Transverse colon (tissue), 4 donors: ENCODE data around the gene EOLA2. TPM values are rescaled to one million over a fixed set of nuclear protein-coding genes. Genes with fewer than 3 reads are reported as not detected.
A peak's percentile ranks its signal among the peaks of the same experiment; 100 is the strongest.
"Not testable (repeated sequence)": the region's sequence is repeated elsewhere in the genome, so short reads cannot be mapped to it uniquely, and the experiment has no call there.

Source experiments
- DNase-seq: peaks from one replicate; pipeline ENCODE4 v3.0.0-alpha.2; 2019
- H3K27ac ChIP-seq, 4 donors: fragments of 200-600 bp; sonication (generic); 2 replicates each; pipeline ENCODE4 v1.5.1; 2016 to 2018; ENCODE audit warnings: inconsistent platforms in 4 of 4
- H3K27me3 ChIP-seq: fragments of 200-600 bp; sonication (generic); 2 replicates; pipeline ENCODE4 v1.5.1; 2017; ENCODE audit warnings: inconsistent platforms
- H3K36me3 ChIP-seq, 4 donors: fragments of 200-600 bp; sonication (generic); 2 replicates each; pipeline ENCODE4 v1.5.1; 2017 to 2019; ENCODE audit warnings: inconsistent platforms in 4 of 4
- H3K4me1 ChIP-seq, 4 donors: fragments of 200-600 bp; sonication (generic); 2 replicates each; pipeline ENCODE4 v1.5.1; 2017 to 2020; ENCODE audit warnings: inconsistent platforms in 4 of 4
- H3K4me3 ChIP-seq, 4 donors: fragments of 200-600 bp; sonication (generic); 1 replicate in 1 of 4; 2 replicates in 3 of 4; pipeline versions ENCODE4 v1.5.1 to v1.6.1; 2017 to 2019; ENCODE audit warnings: inconsistent platforms in 4 of 4
- H3K9me3 ChIP-seq, 2 donors: fragments of 200-600 bp; sonication (generic); 2 replicates each; pipeline ENCODE4 v1.5.1; 2017 to 2019; ENCODE audit warnings: inconsistent platforms in 2 of 2
- EP300 ChIP-seq: sonication (generic); formaldehyde crosslinking; IDR thresholded peaks from one replicate; pipeline ENCODE4 v1.6.1; 2017; ENCODE audit warnings: antibody characterized with exemption, low read depth
- POLR2A ChIP-seq: fragments of 450-650 bp; IDR thresholded peaks from one replicate; pipeline ENCODE4 v1.6.1; 2016; ENCODE audit warnings: antibody characterized with exemption, mild to moderate bottlenecking, moderate library complexity
- POLR2AphosphoS5 ChIP-seq, 3 donors: sonication (generic); formaldehyde crosslinking; IDR thresholded peaks; one replicate each; pipeline ENCODE4 v1.6.1; 2016; ENCODE audit warnings: antibody characterized with exemption in 3 of 3
- WGBS, 2 donors: methylation state at CpG; one replicate each; pipeline ENCODE4 v1.1.5; 2018; ENCODE audit warnings: low coverage in 1 of 2; 5-methylcytosine and 5-hydroxymethylcytosine counted together
- in situ Hi-C, 4 donors: fragments of 200-750 bp; cut with MboI; loops; one replicate each; pipeline versions ENCODE4 v1.15.0 to v1.15.1; 2017; ENCODE audit warnings: low sequenced_read_pairs in 3 of 4, low pct_ligation_motif_present in 1 of 4, low pct_unique_long_range_greater_than_20kb in 1 of 4
- intact Hi-C: fragments of 100-400 bp; cut with DNase I; formaldehyde crosslinking; loops from one replicate; pipeline ENCODE4 v1.15.1; 2023; ENCODE audit warnings: low total_unique reads
- total RNA-seq, 4 donors: library from RNA; depleted of rRNA; stranded (reverse); fragments of >200 nt; gene quantifications; one replicate each; pipeline ENCODE4 v1.1.0, GENCODE V29; 2016
- TF ChIP-seq, protein P1 (sequence below), 5 experiments: fragments of 200-600 bp in 3 of 5; fragments of 450-650 bp in 2 of 5; sonication (generic) in 3 of 5; IDR thresholded peaks; 1 replicate in 2 of 5; 2 replicates in 3 of 5; pipeline ENCODE4 v1.5.1; 2016 to 2017; ENCODE audit warnings: antibody characterized with exemption in 5 of 5, inconsistent platforms in 3 of 5, mild to moderate bottlenecking in 2 of 5, moderate library complexity in 1 of 5

EOLA2 gene
- total RNA-seq, 4 donors from 2014 or later = 10.5 to 77.1 (median 30.4) TPM

DNA sequence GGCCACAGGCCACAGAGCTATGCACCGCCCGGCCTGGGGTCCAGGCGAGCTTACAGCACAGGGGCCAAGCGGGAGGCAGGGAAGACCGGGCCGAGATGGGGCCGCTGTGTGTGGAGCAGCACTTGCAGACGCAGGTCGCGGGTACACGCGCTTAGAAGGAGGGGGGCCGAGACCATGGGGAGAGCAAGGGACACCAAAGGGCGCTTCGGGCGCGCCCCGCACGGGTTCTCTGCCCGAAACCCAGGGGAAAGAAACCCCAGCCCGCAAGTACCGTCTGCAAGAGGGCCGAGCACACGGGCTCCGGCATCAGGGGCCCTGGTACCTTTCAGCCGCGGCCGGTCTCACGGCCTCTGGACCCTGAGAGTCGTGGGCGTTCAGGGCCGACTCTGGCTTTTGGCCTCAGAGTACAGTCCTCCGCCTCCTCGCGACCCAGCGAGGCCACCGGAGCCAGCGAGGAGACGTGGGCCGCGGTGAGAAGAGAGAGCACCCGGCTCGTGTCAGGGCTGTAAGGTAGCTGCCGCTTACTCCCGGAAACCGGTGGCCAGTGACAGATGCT, 342 bp downstream of the EOLA2 start:
- peak overlapping the region; percentile 91 to 97 (median 95) for H3K27ac ChIP-seq
- H3K4me3 ChIP-seq = peak overlapping the region; percentile 57 to 74 (median 72)
- 45% methylated on average over 46 of the region's 46 CpGs; no CpG with 5 or more reads in 1 of the 2 donors for WGBS, 2 donors
- peaks cover 0 to 7% (median 4%) of the 10 kb centered on the region in 4 donors for H3K4me1 ChIP-seq
- TF ChIP-seq POLR2A = peak; percentile 67
- TF ChIP-seq, protein P1, sequence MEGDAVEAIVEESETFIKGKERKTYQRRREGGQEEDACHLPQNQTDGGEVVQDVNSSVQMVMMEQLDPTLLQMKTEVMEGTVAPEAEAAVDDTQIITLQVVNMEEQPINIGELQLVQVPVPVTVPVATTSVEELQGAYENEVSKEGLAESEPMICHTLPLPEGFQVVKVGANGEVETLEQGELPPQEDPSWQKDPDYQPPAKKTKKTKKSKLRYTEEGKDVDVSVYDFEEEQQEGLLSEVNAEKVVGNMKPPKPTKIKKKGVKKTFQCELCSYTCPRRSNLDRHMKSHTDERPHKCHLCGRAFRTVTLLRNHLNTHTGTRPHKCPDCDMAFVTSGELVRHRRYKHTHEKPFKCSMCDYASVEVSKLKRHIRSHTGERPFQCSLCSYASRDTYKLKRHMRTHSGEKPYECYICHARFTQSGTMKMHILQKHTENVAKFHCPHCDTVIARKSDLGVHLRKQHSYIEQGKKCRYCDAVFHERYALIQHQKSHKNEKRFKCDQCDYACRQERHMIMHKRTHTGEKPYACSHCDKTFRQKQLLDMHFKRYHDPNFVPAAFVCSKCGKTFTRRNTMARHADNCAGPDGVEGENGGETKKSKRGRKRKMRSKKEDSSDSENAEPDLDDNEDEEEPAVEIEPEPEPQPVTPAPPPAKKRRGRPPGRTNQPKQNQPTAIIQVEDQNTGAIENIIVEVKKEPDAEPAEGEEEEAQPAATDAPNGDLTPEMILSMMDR (IDR thresholded peaks at IDR 0.05) = no peak
- no peak for TF ChIP-seq POLR2AphosphoS5 (IDR thresholded peaks at IDR 0.05)
- TF ChIP-seq EP300 = no peak
- intact Hi-C loops (no loop called here), in situ Hi-C loops (no loop called here)
- H3K36me3 ChIP-seq = no peaks in the 10 kb centered on the region
- H3K27me3 ChIP-seq = no peaks in the 10 kb centered on the region
- peak; percentile 19 for DNase-seq
- H3K9me3 ChIP-seq = no peaks in the 10 kb centered on the region

DNA sequence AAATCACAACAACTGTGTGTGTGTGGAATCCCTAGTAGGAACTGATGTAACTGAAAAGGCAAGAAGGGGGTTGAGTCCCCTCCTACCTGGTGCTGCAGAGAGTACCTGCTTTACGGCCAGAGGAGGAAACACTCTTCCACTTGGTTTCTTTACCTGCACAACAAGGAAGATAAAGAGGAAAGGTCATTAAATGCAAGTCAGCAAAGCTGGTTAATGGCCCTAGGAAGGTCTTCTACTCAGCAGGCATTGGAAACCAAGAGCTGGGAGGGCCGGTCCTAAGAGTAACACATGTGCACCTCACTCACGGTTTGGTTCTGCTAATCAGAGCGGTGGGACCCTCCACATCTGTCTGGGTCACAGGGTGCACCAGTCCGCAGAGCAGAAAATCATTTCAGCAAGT, 963 bp downstream of the EOLA2 start:
- 61% methylated on average over 5 of the region's 5 CpGs; no CpG with 5 or more reads in 1 of the 2 donors for WGBS, 2 donors
- H3K9me3 ChIP-seq, in situ Hi-C loops, H3K27me3 ChIP-seq, H3K36me3 ChIP-seq, DNase-seq, H3K4me1 ChIP-seq, intact Hi-C loops: not testable (repeated sequence)
- Histone ChIP-seq H3K4me3 (peak overlapping the region in 3 of 4 donors; percentile 57 to 74 (median 70)), H3K27ac (peak overlapping the region; percentile 91 to 97 (median 95))

DNA sequence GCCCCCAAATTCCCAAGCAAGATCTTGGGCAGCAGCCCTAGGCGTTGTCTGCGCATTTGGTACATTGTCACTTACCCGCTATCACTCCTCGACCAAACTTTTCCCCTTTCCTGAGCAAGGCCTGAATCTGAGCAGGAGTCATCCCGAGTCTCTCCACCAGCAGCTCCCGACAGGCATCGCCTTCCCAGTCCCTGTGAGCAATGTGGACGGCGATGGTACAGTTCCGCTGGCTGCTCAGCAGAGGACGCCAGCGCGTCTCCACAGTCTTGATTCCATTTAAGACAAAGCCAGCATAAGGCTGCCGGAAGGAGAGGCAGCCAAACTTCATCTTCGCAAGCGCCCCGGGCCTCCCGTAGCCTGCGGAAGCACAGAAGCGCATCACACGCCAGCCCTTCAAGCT, 4.7 kb downstream of the EOLA2 start:
- H3K27me3 ChIP-seq, H3K4me1 ChIP-seq, H3K27ac ChIP-seq, intact Hi-C loops, in situ Hi-C loops, H3K9me3 ChIP-seq, H3K36me3 ChIP-seq, DNase-seq, H3K4me3 ChIP-seq: not testable (repeated sequence)
- WGBS, 2 donors = 74% methylated on average over 9 of the region's 21 CpGs; no CpG with 5 or more reads in 1 of the 2 donors

DNA sequence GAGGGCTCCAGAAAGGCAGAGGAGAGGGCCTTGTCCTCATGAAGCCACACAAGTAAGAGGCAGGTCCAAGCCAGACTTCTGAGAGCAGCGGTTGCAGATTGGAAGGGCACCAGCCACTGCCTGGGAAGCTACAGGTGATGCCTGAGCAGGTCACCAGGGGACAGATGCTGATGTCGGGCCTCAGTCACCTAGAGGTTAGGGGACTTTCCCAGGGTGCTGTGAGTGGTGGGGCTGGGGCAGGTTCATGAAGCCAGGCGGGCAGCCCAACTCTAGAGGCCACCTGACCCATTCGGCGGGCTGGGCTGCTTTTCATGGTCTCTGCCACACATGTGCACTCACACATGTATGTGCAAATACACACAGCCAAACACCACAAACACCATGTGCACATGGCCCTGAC, 5.3 kb downstream of the EOLA2 start:
- H3K27ac ChIP-seq, H3K4me1 ChIP-seq, intact Hi-C loops, DNase-seq, H3K9me3 ChIP-seq, H3K36me3 ChIP-seq, in situ Hi-C loops, H3K27me3 ChIP-seq, H3K4me3 ChIP-seq: not testable (repeated sequence)
- WGBS, 2 donors = 86% methylated on average over 1 of the region's 5 CpGs; no CpG with 5 or more reads in 1 of the 2 donors

DNA sequence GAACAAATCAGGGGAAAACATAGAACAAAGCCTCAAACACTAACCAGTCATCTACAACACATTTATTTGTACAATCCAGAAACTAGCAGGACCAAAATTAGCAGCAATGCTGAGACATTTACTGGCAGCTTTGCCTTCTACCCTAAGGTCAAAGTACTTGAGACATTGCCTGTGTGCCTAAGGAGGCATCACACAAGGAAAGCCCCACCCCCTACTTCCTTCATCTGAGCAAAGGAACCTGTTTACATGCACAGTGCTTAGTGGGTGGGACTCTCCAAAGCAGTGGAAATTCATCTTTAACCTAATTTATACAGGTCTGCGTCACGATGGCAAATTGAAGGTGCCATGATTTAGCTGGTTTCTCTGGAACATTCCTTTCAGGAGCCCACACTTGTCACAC, 6.1 kb downstream of the EOLA2 start:
- WGBS, 2 donors = 94% methylated on average over 2 of the region's 2 CpGs; no CpG with 5 or more reads in 1 of the 2 donors
- H3K4me1 ChIP-seq, H3K4me3 ChIP-seq, H3K27me3 ChIP-seq, H3K9me3 ChIP-seq, H3K27ac ChIP-seq, H3K36me3 ChIP-seq, DNase-seq, in situ Hi-C loops, intact Hi-C loops: not testable (repeated sequence)

DNA sequence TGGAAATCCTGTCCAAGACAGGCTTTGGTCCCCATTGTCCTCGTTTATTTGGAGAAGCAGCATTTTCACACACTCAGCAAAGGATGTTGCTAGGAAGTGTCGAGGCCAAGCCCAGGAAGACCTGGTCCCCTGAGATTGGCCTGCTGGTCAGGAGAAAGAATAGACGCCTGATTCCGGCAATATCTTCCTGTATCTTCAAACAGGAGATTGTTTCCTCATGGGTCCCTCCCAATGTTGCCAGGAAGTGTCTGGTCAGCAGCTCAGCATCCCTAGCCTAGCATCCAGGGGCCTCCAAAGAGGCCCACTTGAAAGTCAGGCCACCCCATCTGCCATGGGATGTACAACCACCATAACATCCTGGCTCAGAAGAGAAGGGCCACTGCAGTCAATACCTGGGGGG, 6.9 kb downstream of the EOLA2 start:
- H3K36me3 ChIP-seq, H3K9me3 ChIP-seq, H3K4me3 ChIP-seq, H3K27ac ChIP-seq, DNase-seq, intact Hi-C loops, H3K4me1 ChIP-seq, in situ Hi-C loops, H3K27me3 ChIP-seq: not testable (repeated sequence)
- WGBS, 2 donors = 58% methylated on average over 2 of the region's 4 CpGs; no CpG with 5 or more reads in 1 of the 2 donors

DNA sequence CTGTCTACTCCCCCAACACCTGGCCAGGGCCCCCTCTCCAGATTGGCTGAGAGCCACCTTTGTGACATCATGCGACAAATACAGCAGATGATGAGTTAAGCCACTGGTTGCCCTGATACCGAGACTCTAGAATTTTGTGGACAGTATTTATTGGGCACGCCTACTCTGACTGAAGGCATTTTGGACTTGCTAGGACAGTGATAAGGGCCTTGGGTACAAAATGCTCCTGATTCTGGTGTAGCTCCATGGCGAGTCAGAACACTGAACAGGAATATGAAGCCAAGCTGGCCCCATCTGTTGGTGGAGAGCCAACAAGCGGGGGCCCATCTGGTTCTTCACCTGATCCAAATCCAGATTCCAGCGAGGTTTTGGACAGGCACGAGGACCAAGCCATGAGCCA, 8.9 kb downstream of the EOLA2 start, which contains the start of gene HSFX4:
Gene HSFX4 (plus strand): TSS at position 174 of the 400 bp plus-strand sequence. CDS start 72 bp downstream, at position 246.
- H3K4me1 ChIP-seq, H3K27ac ChIP-seq, H3K27me3 ChIP-seq, H3K4me3 ChIP-seq, H3K9me3 ChIP-seq, H3K36me3 ChIP-seq, DNase-seq, intact Hi-C loops, in situ Hi-C loops: not testable (repeated sequence)
- 72% methylated on average over 2 of the region's 7 CpGs; no CpG with 5 or more reads in 1 of the 2 donors for WGBS, 2 donors

DNA sequence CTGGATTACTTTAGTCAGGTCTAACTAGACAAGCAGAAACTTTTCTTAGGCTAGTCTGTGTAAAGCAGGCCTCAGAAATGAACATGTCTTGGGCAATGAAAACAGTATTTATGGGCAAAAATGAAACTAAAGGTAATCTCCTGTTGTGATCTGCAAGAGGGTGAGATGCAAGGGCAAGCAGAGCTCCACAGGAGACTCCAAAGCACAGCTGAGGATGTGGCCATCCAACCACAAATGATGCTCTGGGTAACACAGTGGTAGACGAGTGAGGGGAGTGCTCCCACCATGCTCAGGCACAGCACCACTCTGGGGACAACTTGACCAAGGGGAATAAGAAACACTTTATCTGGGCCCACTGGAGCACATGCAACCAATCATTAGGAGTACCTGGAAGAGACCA, 9.7 kb downstream of the EOLA2 start:
- H3K27me3 ChIP-seq, H3K27ac ChIP-seq, in situ Hi-C loops, intact Hi-C loops, H3K4me3 ChIP-seq, H3K4me1 ChIP-seq, H3K9me3 ChIP-seq, H3K36me3 ChIP-seq, DNase-seq: not testable (repeated sequence)
- no CpG with 5 or more reads among the region's 1 CpG for WGBS, 2 donors

DNA sequence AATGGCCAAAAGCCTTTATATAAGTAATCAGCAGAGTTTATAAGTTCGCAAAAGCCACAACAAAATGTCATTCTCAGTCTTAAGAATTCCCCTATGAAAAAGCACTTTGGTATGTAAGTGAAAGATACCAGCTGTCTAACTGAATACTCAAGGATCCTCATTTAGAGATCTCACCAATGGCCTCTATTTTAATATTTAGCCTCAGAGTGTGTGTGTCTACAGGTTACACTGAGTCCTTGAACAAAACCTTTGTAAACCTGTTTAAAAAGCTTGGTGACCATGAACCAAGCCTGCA, 10.4 kb downstream of the EOLA2 start:
- H3K4me1 ChIP-seq, H3K27ac ChIP-seq, DNase-seq, H3K4me3 ChIP-seq, H3K9me3 ChIP-seq, in situ Hi-C loops, H3K27me3 ChIP-seq, H3K36me3 ChIP-seq, intact Hi-C loops: not testable (repeated sequence)
- no CpG with 5 or more reads among the region's 1 CpG for WGBS, 2 donors
